Activated CD4-positive, CD25-positive, alpha-beta regulatory T cell treated with anti-CD3 and anti-CD28 coated beads, Interleukin-2, amount 50 U/mL, for 72 hours (primary cell): ENCODE results near the gene GPR33.
"Not testable (repeated sequence)": the region's sequence is repeated elsewhere in the genome, so short reads cannot be mapped to it uniquely, and the experiment has no call there.

ENCODE experiments used
- DNase-seq: peaks from one replicate; pipeline ENCODE4 v3.0.0; 2021

The GPR33 gene

GRCh38 chr14:31487886-31488285, at the start of gene GPR33:
GPR33 (minus strand) TSS chr14:31488039; CDS start chr14:31483965, 4,074 bp downstream.
- no peak for DNase-seq

GRCh38 chr14:31536201-31536960, 48.5 kb upstream of the GPR33 start:
- no peak for DNase-seq

GRCh38 chr14:31530136-31530535, 42.3 kb upstream of the GPR33 start:
- no peak for DNase-seq

GRCh38 chr14:31529053-31529452, 41.2 kb upstream of the GPR33 start:
- no peak for DNase-seq

- DNase-seq = no peak
Measured at GRCh38 chr14:31527546-31527945, 39.7 kb upstream of the GPR33 start.

GRCh38 chr14:31527087-31527486, 39.2 kb upstream of the GPR33 start:
- DNase-seq = no peak

GRCh38 chr14:31510855-31511254, 23.0 kb upstream of the GPR33 start:
- DNase-seq = no peak

- DNase-seq = no peak
Measured at GRCh38 chr14:31510222-31510621, 22.4 kb upstream of the GPR33 start.

GRCh38 chr14:31508135-31508534, 20.3 kb upstream of the GPR33 start:
- no peak for DNase-seq

GRCh38 chr14:31505411-31505810, 17.6 kb upstream of the GPR33 start:
- DNase-seq = no peak

- DNase-seq = no peak
Measured at GRCh38 chr14:31501870-31502269, 14.0 kb upstream of the GPR33 start.

GRCh38 chr14:31492759-31493498, 5.1 kb upstream of the GPR33 start:
- DNase-seq = no peak

GRCh38 chr14:31489691-31490090, 1.9 kb upstream of the GPR33 start:
- no peak for DNase-seq

GRCh38 chr14:31486764-31487163, 1.1 kb downstream of the GPR33 start:
- no peak for DNase-seq

GRCh38 chr14:31484754-31485153, 3.1 kb downstream of the GPR33 start:
- DNase-seq = no peak

- DNase-seq = no peak
Measured at GRCh38 chr14:31480156-31480555, 7.7 kb downstream of the GPR33 start.

GRCh38 chr14:31479027-31479426, 8.8 kb downstream of the GPR33 start:
- no peak for DNase-seq

- no peak for DNase-seq
Measured at GRCh38 chr14:31477248-31477647, 10.6 kb downstream of the GPR33 start.

GRCh38 chr14:31476131-31476866, 11.5 kb downstream of the GPR33 start:
- no peak for DNase-seq

- DNase-seq = no peak
Measured at GRCh38 chr14:31466554-31466953, 21.3 kb downstream of the GPR33 start.

GRCh38 chr14:31465111-31465510, 22.7 kb downstream of the GPR33 start:
- no peak for DNase-seq

GRCh38 chr14:31462450-31462849, 25.4 kb downstream of the GPR33 start:
- not testable (repeated sequence) for DNase-seq

- no peak for DNase-seq
Measured at GRCh38 chr14:31461545-31461944, 26.3 kb downstream of the GPR33 start.
